Activated CD8-positive, alpha-beta memory T cell treated with anti-CD3 and anti-CD28 coated beads for 36 hours (primary cell): Measurements from ENCODE around the gene ACOT11. TPM values are rescaled to one million over a fixed set of nuclear protein-coding genes. Genes with fewer than 3 reads are reported as not detected.
"Not testable (repeated sequence)": the region's sequence is repeated elsewhere in the genome, so short reads cannot be mapped to it uniquely, and the experiment has no call there.

Experiments
- CTCF ChIA-PET: fragments of 350-600 bp; sonication (Branson Sonifier 250); formaldehyde crosslinking; loops from one replicate; lab custom pipeline; 2021; ENCODE audit warnings: antibody characterized with exemption; lab: Charles Lee
- POLR2A ChIA-PET: fragments of 350-600 bp; sonication (Branson Sonifier 250); formaldehyde crosslinking; loops from one replicate; lab custom pipeline; 2021; ENCODE audit warnings: antibody characterized with exemption; lab: Charles Lee
- total RNA-seq, 2 experiments: library from RNA; stranded (reverse); gene quantifications; one replicate each; pipeline ENCODE4 v1.2.3, GENCODE V29; 2021

Gene ACOT11
- total RNA-seq, 2 experiments from 2014 or later, result 0.44 to 0.57 TPM

GRCh38 chr1:54624466-54625464, 76.7 kb downstream of the ACOT11 start:
- CTCF ChIA-PET, result no interaction called here
- POLR2A ChIA-PET, result no interaction called here

- CTCF ChIA-PET, result no interaction called here
- POLR2A ChIA-PET, result no interaction called here
Measured at GRCh38 chr1:54627196-54627595, 79.2 kb downstream of the ACOT11 start.

GRCh38 chr1:54635804-54636203, 87.8 kb downstream of the ACOT11 start:
- POLR2A ChIA-PET, CTCF ChIA-PET: not testable (repeated sequence)

GRCh38 chr1:54636461-54637446, 88.7 kb downstream of the ACOT11 start:
- CTCF ChIA-PET, POLR2A ChIA-PET: not testable (repeated sequence)

GRCh38 chr1:54640361-54640760, 92.3 kb downstream of the ACOT11 start:
- POLR2A ChIA-PET, result no interaction called here
- CTCF ChIA-PET, result no interaction called here

- POLR2A ChIA-PET, result no interaction called here
- CTCF ChIA-PET, result no interaction called here
Measured at GRCh38 chr1:54640863-54641836, 93.1 kb downstream of the ACOT11 start, which contains the start of gene MROH7. TSS of gene MROH7 (plus strand) at chr1:54641786. CDS start at chr1:54652927, 11,141 bp downstream.

GRCh38 chr1:54643736-54644135, 95.7 kb downstream of the ACOT11 start:
- CTCF ChIA-PET, result no interaction called here
- POLR2A ChIA-PET, result no interaction called here

- CTCF ChIA-PET, result no interaction called here
- POLR2A ChIA-PET, result no interaction called here
Measured at GRCh38 chr1:54645806-54646676, 98.0 kb downstream of the ACOT11 start.

GRCh38 chr1:54649130-54649898, 101.3 kb downstream of the ACOT11 start:
- POLR2A ChIA-PET, result no interaction called here

GRCh38 chr1:54649921-54650320, 101.9 kb downstream of the ACOT11 start:
- CTCF ChIA-PET, result no interaction called here

More at GRCh38 chr1:54649130-54649898, 101.3 kb downstream of the ACOT11 start:
- CTCF ChIA-PET, result no interaction called here

GRCh38 chr1:54650417-54650816, 102.4 kb downstream of the ACOT11 start:
- ChIA-PET CTCF (no interaction called here), POLR2A (no interaction called here)

More at GRCh38 chr1:54649921-54650320, 101.9 kb downstream of the ACOT11 start:
- POLR2A ChIA-PET, result no interaction called here

GRCh38 chr1:54651608-54652007, 103.6 kb downstream of the ACOT11 start:
- CTCF ChIA-PET, result no interaction called here
- POLR2A ChIA-PET, result no interaction called here

GRCh38 chr1:54652168-54652567, 104.1 kb downstream of the ACOT11 start:
- POLR2A ChIA-PET, result no interaction called here
- CTCF ChIA-PET, result no interaction called here

- CTCF ChIA-PET, result interaction anchor here (1.6 kb wide), 1 partner anchor 74 kb away, joined by 3 read pairs; no protein-coding TSS in a partner anchor
- POLR2A ChIA-PET, result no interaction called here
Measured at GRCh38 chr1:54653036-54653435, 105.0 kb downstream of the ACOT11 start.

GRCh38 chr1:54658164-54658913, 110.3 kb downstream of the ACOT11 start:
- ChIA-PET CTCF (no interaction called here), POLR2A (no interaction called here)
